Stimulated activated CD4-positive, alpha-beta T cell treated with anti-CD3 and anti-CD28 coated beads, Interleukin-1b, Interleukin-23, amount 100 ng/mL, for 24 hours (primary cell): ENCODE measurements around the gene KRTAP5-6.

Experiments used
- DNase-seq, 4 experiments: peaks; one replicate each; pipeline ENCODE4 v3.0.0-alpha.2; 2020; ENCODE audit warnings: low read depth in 4 of 4, low spot score in 1 of 4

KRTAP5-6 gene

DNA sequence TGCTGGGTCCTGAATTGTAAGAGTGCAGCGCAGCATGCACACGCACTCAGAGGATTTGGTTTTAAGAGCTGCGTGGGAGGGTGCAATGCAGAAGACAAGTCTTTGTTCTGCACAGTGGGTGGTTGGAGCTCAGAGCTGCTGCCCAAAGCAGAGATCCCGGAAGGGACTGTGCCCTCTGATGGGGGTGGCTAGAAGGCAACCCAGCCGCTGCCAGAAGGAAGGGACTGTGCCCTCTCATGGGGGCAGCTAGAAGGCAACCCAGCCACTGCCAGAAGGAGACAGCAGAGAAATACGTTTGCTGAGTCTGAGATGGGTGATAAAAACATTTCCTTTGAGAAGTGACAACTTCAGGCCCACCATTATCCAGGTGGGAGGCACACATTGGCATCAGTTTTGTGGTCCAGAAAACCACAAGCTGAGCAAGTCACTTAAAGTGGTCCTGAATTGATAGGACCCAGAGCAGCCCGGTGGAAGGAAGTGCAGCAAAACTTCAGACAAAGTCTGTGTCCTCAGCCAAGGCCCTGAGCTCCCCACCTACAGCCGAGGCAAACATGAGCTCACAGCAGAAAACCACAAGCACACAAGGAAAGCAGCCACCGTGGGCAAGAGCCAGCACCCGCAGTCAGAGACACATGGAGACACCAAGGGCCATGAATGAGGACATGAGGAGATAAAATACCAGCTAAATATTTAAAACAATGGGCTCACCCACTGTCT lies 4.3 kb downstream of the KRTAP5-6 start:
- DNase-seq: no peak

- no peak for DNase-seq
Measured at GRCh38 chr11:1702506-1702905, 5.5 kb downstream of the KRTAP5-6 start.

DNA sequence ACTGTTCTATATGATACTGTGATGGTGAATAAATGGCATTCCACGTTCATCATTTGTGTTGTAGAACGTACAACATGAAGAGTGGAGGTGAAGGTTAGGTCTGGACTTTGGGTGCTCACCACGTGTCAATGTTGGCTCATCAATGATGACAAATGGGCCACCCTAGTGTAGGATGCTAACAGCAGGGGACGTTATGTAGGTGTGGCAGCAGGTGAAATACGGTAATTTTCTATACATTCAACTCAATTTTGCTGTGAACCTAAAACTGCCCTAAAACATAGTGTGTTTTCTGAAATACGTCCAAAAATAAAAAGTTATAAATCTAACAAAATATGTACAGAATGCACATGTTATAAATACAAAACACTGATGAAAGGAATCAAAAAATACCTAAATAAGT lies 6.2 kb downstream of the KRTAP5-6 start:
- no peak for DNase-seq

- DNase-seq: no peak
Measured at GRCh38 chr11:1705126-1706052, 8.4 kb downstream of the KRTAP5-6 start.

DNA sequence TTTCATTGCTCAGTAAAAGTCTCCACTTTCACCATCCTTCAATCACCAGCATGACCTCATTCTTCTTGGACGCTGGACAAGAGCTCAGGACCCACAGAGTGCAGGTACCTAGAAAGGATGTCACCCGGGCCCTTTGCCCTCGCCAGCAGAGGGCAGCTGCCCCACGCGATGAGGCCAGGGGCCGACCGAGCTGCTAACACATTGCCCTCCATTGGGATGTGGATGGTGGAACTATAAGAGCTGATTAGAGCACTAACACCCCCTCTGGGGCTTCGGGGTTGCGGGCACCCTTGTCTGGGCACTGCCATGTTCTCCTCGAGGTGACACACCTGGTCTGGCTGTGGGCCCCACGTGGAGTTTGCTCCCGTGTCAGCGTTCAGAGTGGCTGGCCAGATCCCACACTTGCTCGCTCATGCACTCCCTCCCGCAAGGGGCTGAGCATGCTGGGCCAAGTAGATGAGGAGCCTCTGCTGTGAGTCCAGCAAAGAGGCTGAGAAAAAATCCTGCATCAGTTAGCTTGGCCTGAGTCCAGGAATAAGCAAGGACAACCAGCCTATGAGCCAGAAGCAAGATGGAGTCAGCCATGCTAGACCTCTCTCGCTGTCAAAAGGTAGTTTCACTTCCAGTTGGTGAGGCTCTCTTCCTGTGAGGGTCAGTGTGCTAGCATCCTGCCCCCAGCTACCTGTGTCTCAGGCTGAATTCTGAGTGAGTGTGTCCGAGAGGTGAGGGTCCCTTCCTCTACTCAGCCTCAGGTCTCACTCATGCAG lies 9.8 kb downstream of the KRTAP5-6 start:
- DNase-seq: no peak

DNA sequence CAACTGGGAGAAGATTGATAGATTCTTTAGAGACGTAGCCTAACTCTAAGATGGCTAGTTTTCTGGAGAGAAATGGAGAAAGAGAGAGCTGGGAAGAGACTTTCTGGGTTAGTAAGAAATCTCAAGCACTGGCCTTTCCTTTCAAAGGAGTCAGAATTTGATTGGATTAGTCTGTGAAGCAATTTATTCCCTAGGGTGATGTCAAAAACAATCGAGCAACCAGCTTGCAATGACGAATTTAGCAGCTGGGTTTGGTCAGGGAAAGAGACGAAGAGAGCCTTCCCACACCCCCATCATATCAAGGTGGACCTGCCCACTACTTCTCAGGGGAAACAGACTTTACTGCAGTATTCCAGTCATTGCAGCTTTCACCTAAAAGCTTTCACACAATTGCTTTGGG lies 10.8 kb downstream of the KRTAP5-6 start:
- DNase-seq: no peak

- DNase-seq: no peak
Measured at GRCh38 chr11:1708716-1709115, 11.7 kb downstream of the KRTAP5-6 start.

DNA sequence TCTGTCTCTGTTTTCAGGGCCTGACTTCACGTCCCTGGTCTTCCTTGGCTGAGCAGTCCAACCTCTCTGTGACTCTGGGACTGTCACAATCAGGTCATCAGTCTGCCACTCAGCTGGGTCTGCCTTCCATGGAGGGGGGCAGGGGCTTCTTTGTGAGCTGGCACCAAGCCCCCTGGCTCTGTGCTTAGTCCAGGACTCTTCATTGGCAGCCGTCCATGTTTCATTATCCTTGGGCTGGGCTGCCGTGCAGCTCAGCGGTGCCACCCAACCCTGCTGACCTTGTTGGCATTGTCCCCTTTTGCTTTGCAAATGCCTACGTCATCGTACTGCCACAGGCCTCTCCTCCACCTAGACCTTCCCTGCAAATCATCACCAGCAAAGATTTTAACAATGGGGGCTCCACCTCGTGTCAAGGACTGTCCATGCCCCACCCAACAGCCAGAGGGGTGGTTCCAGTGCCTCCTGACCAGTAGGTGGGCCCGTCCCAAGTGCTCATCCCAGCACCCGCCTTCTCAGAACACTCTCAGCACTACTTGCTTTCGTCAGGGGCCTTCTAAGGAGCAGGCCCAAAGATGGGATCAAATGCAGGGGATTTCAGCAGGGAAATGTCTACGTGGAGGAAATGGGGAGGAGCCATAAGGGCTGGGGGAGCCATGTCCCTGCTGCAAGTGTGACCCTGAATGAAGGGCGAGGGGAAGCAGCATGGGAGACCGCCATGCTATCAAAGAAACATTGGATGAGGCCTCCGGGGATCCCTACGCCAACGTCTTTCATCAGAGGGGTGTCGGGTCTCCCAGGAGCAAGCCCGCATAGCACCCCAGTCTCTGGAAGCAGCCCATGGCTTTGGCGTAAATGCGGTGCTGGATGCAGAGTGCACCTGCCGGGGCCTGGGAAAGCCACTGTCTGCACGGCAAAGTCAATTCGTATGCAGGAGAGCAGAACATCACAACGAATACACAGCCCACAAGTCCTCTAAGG lies 18.2 kb downstream of the KRTAP5-6 start:
- no peak for DNase-seq

DNA sequence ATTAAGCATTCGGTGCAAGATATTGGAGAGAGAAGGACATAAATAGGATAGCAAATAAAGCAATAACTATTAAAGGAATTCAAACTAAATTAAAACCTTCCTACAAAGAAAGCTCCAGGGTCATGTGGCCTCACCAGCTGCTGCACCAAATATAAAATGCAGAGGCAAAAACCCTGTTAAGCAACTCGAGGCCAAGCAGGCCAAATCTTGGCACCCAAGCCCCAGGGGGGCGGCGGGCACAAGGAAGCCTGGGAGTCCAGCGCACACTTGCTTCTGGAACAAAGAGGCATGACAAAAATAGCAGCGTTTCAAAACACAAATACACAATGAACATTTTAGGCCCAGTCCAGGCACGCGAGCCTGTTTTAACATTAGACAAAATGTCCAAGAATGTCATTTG lies 20.8 kb downstream of the KRTAP5-6 start:
- DNase-seq: no peak

- no peak for DNase-seq
Measured at GRCh38 chr11:1718326-1718725, 21.3 kb downstream of the KRTAP5-6 start.

- DNase-seq: no peak
Measured at GRCh38 chr11:1719781-1720180, 22.8 kb downstream of the KRTAP5-6 start.

GRCh38 chr11:1727096-1727690 lies 30.2 kb downstream of the KRTAP5-6 start:
- no peak for DNase-seq

DNA sequence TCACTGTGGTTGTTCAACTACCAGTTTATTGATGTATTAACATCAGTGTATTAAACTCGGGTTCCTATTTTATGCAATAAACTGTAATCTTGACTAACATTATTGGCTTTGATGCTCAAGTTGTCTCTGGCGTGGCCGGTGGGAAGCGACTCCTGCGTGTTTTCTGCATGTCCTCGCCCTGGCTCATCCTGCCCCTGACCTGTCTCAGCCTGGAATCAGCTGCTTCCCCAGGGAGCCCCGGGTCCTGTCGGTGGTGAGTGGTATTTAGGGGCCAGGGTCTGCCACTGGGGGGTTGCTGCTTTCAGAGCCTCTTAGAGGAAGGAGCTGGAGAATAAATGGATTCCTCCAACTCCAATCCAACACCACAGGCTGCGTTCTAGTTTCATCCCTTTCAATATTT lies 30.9 kb downstream of the KRTAP5-6 start:
- no peak for DNase-seq

GRCh38 chr11:1728301-1728700 lies 31.3 kb downstream of the KRTAP5-6 start:
- DNase-seq: no peak

- no peak for DNase-seq
Measured at GRCh38 chr11:1728931-1729691, 32.1 kb downstream of the KRTAP5-6 start.

- no peak for DNase-seq
Measured at GRCh38 chr11:1729692-1730011, 32.7 kb downstream of the KRTAP5-6 start.

GRCh38 chr11:1730059-1730629 lies 33.1 kb downstream of the KRTAP5-6 start:
- no peak for DNase-seq

GRCh38 chr11:1731451-1732059 lies 34.6 kb downstream of the KRTAP5-6 start:
- no peak for DNase-seq
